Subcutaneous adipose tissue (tissue), 4 donors: ENCODE data around the gene TMEM132E. TPM values are rescaled to one million over a fixed set of nuclear protein-coding genes. Genes with fewer than 3 reads are reported as not detected.

Experiments
- CTCF ChIP-seq: fragments of 450-650 bp; IDR thresholded peaks from one replicate; pipeline ENCODE4 v1.5.1; 2016; ENCODE audit warnings: low read depth, mild to moderate bottlenecking, control low read depth, antibody characterized with exemption, moderate library complexity
- total RNA-seq, 4 donors: library from RNA; depleted of rRNA; stranded (reverse); fragments of >200 nt; gene quantifications; one replicate each; pipeline ENCODE4 v1.1.0, GENCODE V29; 2016

The TMEM132E gene
- total RNA-seq, 4 donors from 2014 or later = 0.17 to 1.5 (median 0.27) TPM

DNA sequence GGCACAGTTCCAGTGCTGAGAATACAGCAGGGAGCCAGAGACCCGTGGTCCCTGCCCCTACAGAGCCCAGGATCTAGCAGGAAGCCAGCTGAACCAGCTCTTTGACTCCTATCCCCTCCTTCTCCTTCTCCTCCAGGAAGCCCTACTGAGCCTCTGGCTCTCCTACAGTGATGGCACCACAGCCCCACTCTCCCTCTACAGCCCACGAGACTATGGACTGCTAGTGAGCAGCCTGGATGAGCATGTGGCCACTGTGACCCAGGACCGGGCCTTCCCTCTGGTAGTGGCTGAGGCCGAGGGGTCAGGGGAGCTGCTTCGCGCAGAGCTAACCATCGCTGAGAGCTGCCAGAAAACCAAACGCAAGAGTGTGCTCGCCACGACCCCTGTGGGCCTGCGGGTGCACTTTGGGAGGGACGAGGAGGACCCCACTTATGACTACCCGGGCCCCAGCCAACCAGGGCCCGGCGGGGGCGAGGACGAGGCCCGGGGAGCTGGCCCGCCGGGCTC lies 57.7 kb downstream of the TMEM132E start:
- no peak for TF ChIP-seq CTCF

DNA sequence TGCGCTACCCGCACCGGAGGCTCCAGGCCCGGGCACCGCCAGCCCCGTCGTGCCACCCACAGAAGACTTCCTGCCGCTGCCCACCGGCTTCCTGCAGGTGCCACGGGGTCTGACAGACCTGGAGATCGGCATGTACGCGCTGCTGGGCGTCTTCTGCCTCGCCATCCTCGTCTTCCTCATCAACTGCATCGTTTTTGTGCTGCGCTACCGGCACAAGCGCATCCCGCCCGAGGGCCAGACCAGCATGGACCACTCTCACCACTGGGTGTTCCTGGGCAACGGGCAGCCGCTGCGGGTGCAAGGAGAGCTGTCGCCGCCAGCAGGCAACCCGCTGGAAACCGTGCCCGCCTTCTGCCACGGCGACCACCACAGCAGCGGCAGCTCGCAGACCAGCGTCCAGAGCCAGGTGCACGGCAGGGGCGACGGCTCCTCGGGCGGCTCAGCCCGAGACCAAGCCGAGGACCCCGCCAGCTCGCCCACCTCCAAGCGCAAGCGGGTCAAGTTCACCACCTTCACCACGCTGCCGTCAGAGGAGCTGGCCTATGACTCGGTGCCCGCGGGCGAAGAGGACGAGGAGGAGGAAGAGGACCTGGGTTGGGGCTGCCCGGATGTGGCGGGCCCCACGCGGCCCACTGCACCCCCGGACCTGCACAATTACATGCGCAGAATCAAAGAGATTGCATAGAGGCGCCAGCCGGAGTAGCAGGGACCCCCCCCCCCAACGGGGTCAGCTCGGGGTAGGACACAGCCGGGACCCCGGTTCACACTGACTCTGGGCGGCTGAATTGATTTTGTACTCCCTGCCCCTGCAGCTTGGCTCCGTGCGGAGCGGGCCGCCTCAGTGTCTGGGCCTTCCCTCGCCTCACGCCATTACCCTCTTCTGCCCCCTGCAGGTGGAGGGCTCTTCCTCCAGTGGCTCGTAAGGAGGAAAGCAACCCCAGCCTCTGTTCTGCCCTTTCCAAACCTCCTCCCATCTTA lies 58.5 kb downstream of the TMEM132E start:
- TF ChIP-seq CTCF = no peak

GRCh38 chr17:34638526-34639260 lies 59.3 kb downstream of the TMEM132E start:
- no peak for TF ChIP-seq CTCF

GRCh38 chr17:34639706-34640425 lies 60.5 kb downstream of the TMEM132E start:
- no peak for TF ChIP-seq CTCF

- TF ChIP-seq CTCF = no peak
Observed at GRCh38 chr17:34641368-34641767, 62.0 kb downstream of the TMEM132E start.

DNA sequence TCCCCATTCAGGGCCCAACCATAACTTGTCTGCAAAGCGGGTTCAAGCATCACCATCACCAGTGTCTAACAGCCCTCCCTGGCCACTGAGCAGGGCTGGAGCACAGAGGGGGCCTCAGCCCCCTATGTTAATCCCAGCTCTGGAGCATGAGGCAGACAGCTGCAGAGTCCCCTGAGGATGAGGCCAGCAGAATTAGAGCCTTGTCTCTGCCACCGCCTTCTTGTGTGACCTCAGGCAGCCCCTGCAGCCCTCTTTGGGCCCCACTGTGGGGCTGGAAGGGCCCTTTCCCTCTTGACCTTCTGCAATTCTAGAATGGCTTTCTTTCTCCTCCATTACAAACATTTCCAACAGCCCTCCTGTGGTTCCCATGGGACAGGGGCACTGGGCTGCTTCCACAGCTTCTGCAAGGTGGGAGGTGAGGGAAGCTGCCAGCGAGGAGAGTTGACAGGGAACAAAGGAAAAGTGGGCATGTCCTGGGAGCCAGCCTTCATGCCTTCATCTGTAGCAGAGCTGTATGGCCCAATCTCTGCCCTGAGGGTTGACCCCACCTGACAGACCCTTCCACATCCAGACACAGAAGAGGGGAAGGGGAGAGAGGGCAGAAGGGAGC lies 65.7 kb downstream of the TMEM132E start:
- no peak for TF ChIP-seq CTCF
